CD4-positive, alpha-beta T cell treated with Interleukin-10 for 1 hour (primary cell): Measurements from ENCODE around the gene PTPRD.

Experiments
- DNase-seq: peaks from one replicate; pipeline ENCODE4 v3.0.0-alpha.2; 2020

PTPRD gene

DNA sequence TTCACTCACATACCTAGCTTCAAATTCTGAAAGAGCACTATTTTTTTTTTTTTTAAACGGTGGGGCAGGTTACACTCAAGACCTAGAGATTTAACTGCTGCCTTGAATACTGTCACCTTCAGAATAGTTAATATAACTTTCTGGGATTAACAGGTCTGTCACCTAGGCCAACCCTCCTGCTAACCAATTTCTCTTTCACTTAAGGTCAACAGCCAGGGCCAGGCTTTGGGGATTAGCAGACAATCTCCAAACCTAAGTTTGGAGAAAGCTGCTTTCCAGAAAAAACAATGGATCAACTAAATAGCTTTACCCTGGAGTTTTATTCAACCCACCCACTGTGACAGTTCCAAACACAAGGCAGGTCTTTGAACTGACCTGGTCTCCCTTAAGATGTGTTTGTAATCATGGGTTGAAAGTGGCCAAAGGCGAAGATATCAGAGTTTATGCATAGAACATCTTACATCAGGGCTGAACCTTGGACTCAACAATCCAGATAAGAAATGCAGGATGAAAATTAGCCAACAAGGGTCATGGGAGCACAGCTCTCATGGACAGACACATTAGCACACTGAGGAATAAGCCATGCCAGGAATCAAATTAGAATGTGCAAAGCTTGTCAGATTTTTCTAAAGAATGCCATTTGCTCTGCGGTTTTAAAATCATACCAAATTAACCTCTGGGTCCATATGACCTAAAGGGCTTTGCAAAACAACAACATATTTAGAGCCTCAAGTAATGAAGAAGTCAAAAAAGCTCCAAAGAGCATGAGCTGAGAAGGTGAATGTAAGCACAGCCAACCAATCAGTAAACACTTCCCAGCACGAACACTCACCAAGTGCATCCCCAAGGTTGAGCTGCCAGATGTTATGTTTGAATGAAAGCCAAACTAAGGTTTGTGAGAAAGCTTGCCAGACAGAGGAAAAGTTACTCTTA lies 2274.7 kb downstream of the PTPRD start:
- no peak for DNase-seq

- no peak for DNase-seq
Measured at GRCh38 chr9:8332871-8333270, 2279.9 kb downstream of the PTPRD start.

GRCh38 chr9:8332331-8332650 lies 2280.5 kb downstream of the PTPRD start:
- DNase-seq = no peak

DNA sequence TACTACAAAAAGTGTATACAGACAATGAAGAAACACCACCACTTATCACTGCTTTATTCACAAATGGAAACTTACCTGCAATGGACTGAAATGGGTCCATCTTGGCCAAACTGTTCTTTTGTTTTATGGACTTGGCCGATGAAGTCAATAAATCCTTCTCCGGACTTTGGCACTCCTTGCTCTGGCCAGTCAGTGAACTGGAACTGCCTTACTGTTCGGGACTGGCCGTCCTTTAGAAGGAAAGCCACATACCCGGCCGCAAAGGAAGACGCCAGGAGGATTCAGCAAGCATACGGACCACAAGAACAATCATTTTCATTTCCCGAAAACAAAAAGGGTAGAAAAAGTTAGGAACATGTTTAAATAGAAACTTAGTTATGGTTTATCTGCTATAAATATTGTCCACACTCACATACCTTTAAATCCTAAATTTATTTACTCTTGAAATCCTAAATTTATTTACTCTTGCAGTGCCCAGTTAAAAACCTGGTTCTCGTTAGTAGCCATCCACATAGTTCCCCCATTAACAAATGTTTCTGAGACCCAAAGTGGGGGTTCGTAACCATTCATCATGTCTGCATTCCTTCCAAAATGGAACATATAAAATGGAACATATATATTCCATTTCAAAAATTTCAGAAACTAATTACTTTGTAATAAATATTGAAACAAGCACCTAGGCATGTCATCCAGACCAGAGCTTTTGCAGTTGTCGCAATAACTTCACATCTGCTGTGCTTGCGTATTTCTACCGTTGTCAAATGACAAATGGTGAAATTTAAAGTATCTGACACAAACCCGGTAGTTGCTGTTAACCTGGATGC lies 2281.1 kb downstream of the PTPRD start:
- no peak for DNase-seq

DNA sequence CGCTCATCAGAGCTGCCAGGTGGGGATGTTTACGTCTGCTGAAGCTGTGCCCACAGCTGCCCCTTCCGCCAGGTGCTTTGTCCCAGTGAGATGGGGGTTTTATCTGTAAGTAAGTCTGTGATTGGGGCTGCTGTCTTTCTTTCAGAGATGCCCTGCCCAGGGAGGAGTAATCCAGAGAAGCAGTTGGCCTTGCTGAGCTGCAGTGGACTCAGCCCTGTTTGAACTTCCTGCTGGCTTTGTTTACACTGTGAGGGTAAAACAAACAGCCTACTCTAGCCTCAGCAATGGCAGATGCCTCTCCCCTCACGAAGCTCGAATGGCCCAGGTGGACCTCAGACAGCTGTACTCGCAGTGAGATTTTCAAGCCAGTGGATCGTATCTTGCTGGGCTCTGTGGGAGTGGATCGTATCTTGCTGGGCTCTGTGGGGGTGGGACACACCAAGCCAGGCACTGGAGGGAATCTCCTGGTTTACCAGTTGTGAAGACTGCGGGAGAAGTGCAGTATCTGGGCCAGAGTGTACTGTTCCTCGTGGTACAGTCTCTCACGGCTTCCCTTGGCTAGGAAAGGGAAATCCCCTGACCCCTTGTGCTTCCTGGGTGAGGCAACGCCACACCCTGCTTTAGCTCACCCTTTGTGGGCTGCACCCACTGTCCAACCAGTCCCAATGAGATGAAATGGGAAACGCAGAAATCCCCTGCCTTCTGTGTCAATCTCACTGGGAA lies 2283.1 kb downstream of the PTPRD start:
- DNase-seq = no peak

DNA sequence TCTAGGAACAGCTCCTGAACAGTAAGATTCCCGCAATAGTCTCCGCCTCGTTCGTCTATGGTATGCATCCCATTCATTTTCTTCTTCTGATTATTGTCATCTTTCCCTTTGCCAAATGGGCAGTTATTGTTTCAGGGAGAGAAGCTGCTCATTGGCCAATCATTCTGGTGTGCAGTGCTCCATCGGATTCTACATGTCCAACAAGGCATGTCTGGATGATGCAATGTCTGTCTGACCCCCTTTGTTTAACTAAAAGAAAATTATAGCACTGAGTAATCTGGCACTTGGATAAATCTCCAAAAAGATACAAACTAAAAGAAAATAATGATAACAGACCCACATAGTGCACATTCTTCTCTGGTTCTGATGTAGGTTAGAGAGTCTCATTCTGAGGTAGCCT lies 2297.6 kb downstream of the PTPRD start:
- DNase-seq = no peak

- no peak for DNase-seq
Measured at GRCh38 chr9:8309258-8309657, 2303.5 kb downstream of the PTPRD start.

DNA sequence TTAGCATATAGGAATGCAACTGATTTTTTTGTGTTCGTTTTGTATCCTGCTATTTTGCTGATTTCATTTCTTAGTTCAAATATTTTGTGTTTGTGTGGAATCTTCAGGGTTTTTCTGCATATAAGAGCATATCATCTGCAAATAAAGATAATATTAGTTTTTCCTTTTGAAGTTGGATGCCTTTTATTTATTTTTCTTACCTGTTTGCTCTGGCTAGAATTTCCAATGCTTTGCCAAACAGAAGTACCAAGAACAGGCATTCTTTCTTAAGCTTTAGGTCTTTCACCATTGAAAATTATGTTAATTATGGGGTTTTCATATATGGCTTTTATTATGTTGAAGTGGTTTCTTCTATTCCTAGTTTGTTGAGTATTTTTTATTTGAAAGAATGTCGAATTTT lies 2308.1 kb downstream of the PTPRD start:
- no peak for DNase-seq

GRCh38 chr9:8301296-8301695 lies 2311.5 kb downstream of the PTPRD start:
- no peak for DNase-seq

DNA sequence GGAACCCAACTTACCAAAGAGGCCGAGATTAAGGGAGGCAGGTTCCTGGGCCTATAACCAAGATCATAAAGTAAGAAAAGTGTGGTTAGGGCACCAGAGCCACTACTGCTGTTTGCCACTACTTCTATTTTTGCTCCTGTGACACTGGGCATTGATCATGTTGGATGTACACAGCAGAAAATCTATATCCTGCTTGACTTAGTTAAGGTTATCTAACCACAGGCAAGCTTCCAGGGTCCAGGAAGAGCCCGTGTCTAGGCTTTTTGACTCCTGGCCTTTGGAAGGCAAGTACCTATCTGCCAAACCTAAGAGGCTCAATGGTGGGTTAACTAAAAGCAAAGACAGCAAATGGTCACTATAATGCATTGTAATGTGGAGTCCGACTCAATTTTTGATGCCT lies 2315.8 kb downstream of the PTPRD start:
- no peak for DNase-seq

- no peak for DNase-seq
Measured at GRCh38 chr9:8292657-8293056, 2320.1 kb downstream of the PTPRD start.

DNA sequence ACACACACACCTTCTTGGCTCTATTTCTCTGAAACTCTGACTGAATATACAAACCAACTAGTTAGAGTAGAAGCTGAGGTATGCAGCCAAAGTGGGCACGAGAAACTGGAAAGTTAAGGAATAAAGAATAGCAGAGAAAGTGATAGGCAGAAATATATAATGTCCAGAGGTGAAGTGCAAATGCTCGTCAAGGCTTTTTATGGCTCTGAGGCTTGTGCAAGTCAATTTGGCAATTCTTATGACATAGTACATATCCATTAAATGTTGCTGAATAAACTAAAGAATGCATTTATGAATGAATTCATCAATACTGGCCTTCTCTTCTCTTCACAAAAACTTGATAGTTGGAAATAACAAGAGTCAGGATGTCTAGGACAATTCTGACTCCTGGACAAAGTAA lies 2323.1 kb downstream of the PTPRD start:
- DNase-seq = no peak

- DNase-seq = no peak
Measured at GRCh38 chr9:8287970-8288369, 2324.8 kb downstream of the PTPRD start.

GRCh38 chr9:8287501-8287900 lies 2325.3 kb downstream of the PTPRD start:
- no peak for DNase-seq

- DNase-seq = no peak
Measured at GRCh38 chr9:8284884-8285283, 2327.9 kb downstream of the PTPRD start.

- no peak for DNase-seq
Measured at GRCh38 chr9:8282535-8282934, 2330.3 kb downstream of the PTPRD start.

GRCh38 chr9:8280811-8281210 lies 2332.0 kb downstream of the PTPRD start:
- DNase-seq = no peak

GRCh38 chr9:8278048-8278447 lies 2334.8 kb downstream of the PTPRD start:
- DNase-seq = no peak

- DNase-seq = no peak
Measured at GRCh38 chr9:8270235-8270634, 2342.6 kb downstream of the PTPRD start.

DNA sequence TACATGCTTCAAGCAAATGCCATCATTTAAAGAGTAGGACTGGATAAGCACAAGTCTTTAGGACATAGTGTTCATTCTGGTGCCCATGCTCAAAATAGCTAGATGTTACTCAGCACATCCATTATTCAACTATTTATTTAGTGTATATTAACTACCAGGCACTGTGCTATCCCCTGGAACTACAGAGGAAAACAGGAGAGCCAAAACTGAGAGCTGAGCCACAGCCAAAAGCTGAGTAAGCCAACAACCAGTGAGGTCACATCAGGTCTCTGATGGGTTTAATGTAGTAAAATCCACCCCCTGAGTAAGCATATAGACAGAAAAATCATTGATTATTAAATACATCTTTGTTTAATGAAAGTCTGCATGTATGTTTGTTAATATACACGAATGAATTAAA lies 2343.9 kb downstream of the PTPRD start:
- no peak for DNase-seq

- no peak for DNase-seq
Measured at GRCh38 chr9:8268216-8268878, 2344.5 kb downstream of the PTPRD start.

DNA sequence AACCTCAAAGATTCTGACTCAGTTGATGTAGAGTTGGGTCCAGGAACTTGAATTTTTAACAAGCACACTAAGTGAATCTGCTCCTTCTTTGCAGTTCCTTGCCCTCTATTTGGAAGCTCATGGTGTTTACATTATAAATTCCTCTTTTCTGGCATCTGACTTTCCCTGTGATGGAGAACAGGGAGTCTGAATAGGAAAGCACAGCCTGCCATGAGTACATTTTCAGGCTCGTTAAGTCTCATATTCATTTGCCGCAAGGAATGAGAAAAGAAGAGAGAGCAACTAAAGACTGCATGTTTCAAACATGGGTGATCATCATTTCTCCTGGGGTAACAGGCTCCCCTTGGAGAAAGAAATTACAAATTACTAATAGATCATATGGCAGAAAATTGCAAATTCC lies 2345.2 kb downstream of the PTPRD start:
- DNase-seq = no peak

- no peak for DNase-seq
Measured at GRCh38 chr9:8266861-8267260, 2345.9 kb downstream of the PTPRD start.
